HFFc6 (cell line): ENCODE measurements around the gene PNCK. TPM values are rescaled to one million over a fixed set of nuclear protein-coding genes. Genes with fewer than 3 reads are reported as not detected.

Experiments used
- DNase-seq: peaks from one replicate; pipeline ENCODE4 v3.0.0-alpha.2; 2018
- H3K27ac Mint-ChIP-seq: 2 replicates; pipeline ENCODE4 v1.8.0; 2020; ENCODE audit warnings: mild to moderate bottlenecking, mixed read lengths
- H3K27me3 Mint-ChIP-seq: 2 replicates; pipeline ENCODE4 v1.8.0; 2021; ENCODE audit warnings: mild to moderate bottlenecking, moderate library complexity, mixed read lengths; ENCODE audit not compliant: insufficient read depth
- H3K36me3 Mint-ChIP-seq: 2 replicates; pipeline ENCODE4 v1.8.0; 2021; ENCODE audit warnings: low read depth, mixed read lengths
- H3K4me1 Mint-ChIP-seq: 2 replicates; pipeline ENCODE4 v1.8.0; 2020; ENCODE audit warnings: low read depth, mixed read lengths
- H3K4me3 Mint-ChIP-seq: 2 replicates; pipeline ENCODE4 v1.8.0; 2020; ENCODE audit warnings: mild to moderate bottlenecking, moderate library complexity, mixed read lengths
- H3K9me3 Mint-ChIP-seq: 2 replicates; pipeline ENCODE4 v1.8.0; 2020; ENCODE audit warnings: mild to moderate bottlenecking, mixed read lengths
- CTCF ChIP-seq: fragments of 200-600 bp; sonication (generic); IDR thresholded peaks from 2 replicates; pipeline ENCODE4 v1.5.0; 2021; ENCODE audit warnings: antibody characterized with exemption, mild to moderate bottlenecking
- long read RNA-seq: library from polyadenylated mRNA; unstranded; transcript quantifications from one replicate; pipeline ENCODE4 v2.0.0, GENCODE V29; 2019
- total RNA-seq, 6 experiments: library from RNA; stranded (reverse); fragmentation: NEBNext Ultra II Directional; extraction: Animal tissue kit (Norgen Biotek cat#: 25700); gene quantifications; 2 replicates in 1 of 6; 3 replicates in 5 of 6; pipeline ENCODE4 v1.2.3, GENCODE V29; 2021

PNCK gene
- total RNA-seq = under 1 TPM in 2 of 6 experiments, not detected in 4; 0.26 to 0.43 TPM
- long read RNA-seq = 0 reads

- Mint-ChIP-seq H3K4me1 (no peaks in the 10 kb centered on the region), H3K27ac (no peak within 1 kb of the TSS), H3K27me3 (peaks cover 14% of the 10 kb centered on the region), H3K36me3 (no peaks in the 10 kb centered on the region), H3K4me3 (no peak within 1 kb of the TSS), H3K9me3 (no peaks in the 10 kb centered on the region; the same call in 1 of the 2 replicates)
- no peak for TF ChIP-seq CTCF
- DNase-seq = no peak
Measured at GRCh38 chrX:153673428-153674218, at the start of gene PNCK. Gene PNCK (minus strand): TSS chrX:153673813. CDS start chrX:153673076, 737 bp downstream.

DNA sequence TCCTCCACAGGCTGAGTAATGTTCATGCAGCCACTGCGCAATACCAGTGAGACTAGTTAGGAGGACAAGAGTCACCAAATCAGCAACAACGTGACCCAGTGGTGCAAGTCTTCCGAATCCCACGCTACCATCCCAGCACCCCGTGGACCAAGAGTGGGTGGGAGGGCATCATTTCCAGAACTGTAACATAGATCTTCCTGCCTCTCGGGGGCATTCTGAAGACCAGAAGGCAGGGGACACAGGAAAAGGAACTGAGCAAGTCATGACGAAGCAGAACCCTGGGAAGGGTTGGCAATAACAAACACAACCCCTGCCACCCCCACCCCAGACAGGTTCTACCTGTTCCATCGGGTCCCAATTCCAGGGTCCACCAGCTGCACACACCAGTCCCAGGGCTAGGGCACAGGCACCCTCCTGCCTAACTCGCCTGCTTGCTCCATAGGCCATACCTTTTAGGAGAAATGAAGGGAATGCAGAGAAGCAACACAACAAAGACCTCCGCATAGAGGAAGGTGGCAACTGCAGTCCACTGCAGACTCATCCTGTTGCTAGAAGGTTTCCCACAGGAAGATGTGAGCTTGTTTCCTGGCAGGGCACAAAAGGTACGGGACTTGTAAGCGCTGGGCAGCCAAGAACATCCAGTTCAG lies 49.2 kb upstream of the PNCK start:
- no peak for TF ChIP-seq CTCF
- H3K4me1 Mint-ChIP-seq = peaks cover 22% of the 10 kb centered on the region
- H3K27me3 Mint-ChIP-seq = no peaks in the 10 kb centered on the region
- H3K4me3 Mint-ChIP-seq = peak overlapping the region; percentile 92
- H3K27ac Mint-ChIP-seq = peak overlapping the region; percentile 92
- H3K9me3 Mint-ChIP-seq = no peaks in the 10 kb centered on the region
- no peak for DNase-seq
- H3K36me3 Mint-ChIP-seq = no peaks in the 10 kb centered on the region; the same call in 1 of the 2 replicates

GRCh38 chrX:153719701-153720100 lies 46.1 kb upstream of the PNCK start:
- Mint-ChIP-seq H3K9me3 (no peaks in the 10 kb centered on the region), H3K27me3 (no peaks in the 10 kb centered on the region), H3K27ac (no peak overlapping the region), H3K4me1 (peaks cover 11% of the 10 kb centered on the region), H3K36me3 (no peaks in the 10 kb centered on the region; the same call in 1 of the 2 replicates), H3K4me3 (no peak overlapping the region)
- no peak for TF ChIP-seq CTCF
- DNase-seq = no peak

GRCh38 chrX:153719238-153719637 lies 45.6 kb upstream of the PNCK start:
- Mint-ChIP-seq H3K27ac (no peak overlapping the region), H3K9me3 (no peaks in the 10 kb centered on the region), H3K36me3 (no peaks in the 10 kb centered on the region; the same call in 1 of the 2 replicates), H3K4me3 (no peak overlapping the region), H3K27me3 (no peaks in the 10 kb centered on the region), H3K4me1 (peaks cover 11% of the 10 kb centered on the region)
- DNase-seq = no peak
- no peak for TF ChIP-seq CTCF

- Mint-ChIP-seq H3K27ac (no peak overlapping the region), H3K27me3 (no peaks in the 10 kb centered on the region), H3K4me1 (peaks cover 6% of the 10 kb centered on the region), H3K9me3 (no peaks in the 10 kb centered on the region), H3K36me3 (peaks cover 6% of the 10 kb centered on the region; the same call in 1 of the 2 replicates), H3K4me3 (no peak overlapping the region)
- TF ChIP-seq CTCF = no peak
- DNase-seq = no peak
Measured at GRCh38 chrX:153717445-153717844, 43.8 kb upstream of the PNCK start.
